HepG2 (cell line): ENCODE data around the gene TMEM156. TPM values are rescaled to one million over a fixed set of nuclear protein-coding genes. Genes with fewer than 3 reads are reported as not detected.
"Not testable (repeated sequence)": the region's sequence is repeated elsewhere in the genome, so short reads cannot be mapped to it uniquely, and the experiment has no call there.

Source experiments
- ATAC-seq: fragments of 200-7000 bp; cut with Tn5 transposase; 3 replicates; pipeline ENCODE4 v1.9.1; 2020; ENCODE audit warnings: mild to moderate bottlenecking, moderate library complexity
- BruUV-seq: library from RNA; stranded (reverse); fragments of 400-500 nt; replicated peaks from 2 replicates; lab custom pipeline; 2021; lab: Mats Ljungman, UMichigan
- CTCF ChIA-PET: fragments of 300-600 bp; formaldehyde crosslinking; extraction: SDS; loops from one replicate; lab custom pipeline; 2021; ENCODE audit warnings: low total read pairs, inconsistent platforms, low intra/inter-chr PET ratio; lab: Yijun Ruan, JAX
- POLR2A ChIA-PET: fragments of 350-600 bp; sonication (Branson Sonifier 250); formaldehyde crosslinking; loops from one replicate; lab custom pipeline; 2020; ENCODE audit warnings: antibody characterized with exemption, inconsistent platforms; lab: Yijun Ruan, JAX
- DNase-seq: peaks from one replicate; pipeline ENCODE4 v3.0.0-alpha.2; 2015; ENCODE audit warnings: low spot score
- FAIRE-seq: peaks from 3 replicates; lab custom pipeline; 2011; peaks lifted over from hg19 to GRCh38; lab: Jason Lieb, UNC
- H2AFZ ChIP-seq: one replicate; pipeline ENCODE4 v1.6.1; 2011; ENCODE audit warnings: low read length, inconsistent platforms
- H3K27ac ChIP-seq: fragments of 300-600 bp; 3 replicates; pipeline ENCODE4 v1.8.0; 2011; ENCODE audit warnings: mixed run types, mild to moderate bottlenecking, mixed read lengths, low read length, inconsistent platforms; ENCODE audit not compliant: insufficient read depth; ENCODE audit errors: extremely low read length
- H3K27me3 ChIP-seq, 2 experiments: fragments of 200-600 bp in 1 of 2; 2 replicates in 1 of 2; 3 replicates in 1 of 2; pipeline versions ENCODE4 v1.6.0 to v1.8.0; 2011; ENCODE audit warnings: low read length in 2 of 2, mild to moderate bottlenecking in 2 of 2, moderate library complexity in 2 of 2, inconsistent platforms in 1 of 2; ENCODE audit not compliant: insufficient read depth in 2 of 2, control insufficient read depth in 1 of 2
- H3K36me3 ChIP-seq, 2 experiments: fragments of 200-600 bp in 1 of 2; replicated peaks in 1 of 2; 2 replicates in 1 of 2; 3 replicates in 1 of 2; pipeline versions ENCODE4 v1.5.1 to v1.8.0; 2011; ENCODE audit warnings: low read length in 2 of 2, inconsistent platforms in 1 of 2; ENCODE audit not compliant: insufficient read depth in 2 of 2, control insufficient read depth in 1 of 2
- H3K4me1 ChIP-seq: 2 replicates; pipeline ENCODE4 v1.5.1; 2012; ENCODE audit warnings: low read length, inconsistent platforms; ENCODE audit not compliant: insufficient read depth
- H3K4me2 ChIP-seq: 2 replicates; pipeline ENCODE4 v1.6.0; 2011; ENCODE audit warnings: low read depth, low read length, inconsistent platforms
- H3K4me3 ChIP-seq, 3 experiments: fragments of 200-600 bp in 1 of 3; sonication (generic), shearing (Covaris generic) in 1 of 3; replicated peaks in 1 of 3; 2 replicates each; pipeline ENCODE4 v1.5.1; 2011 to 2016; ENCODE audit warnings: low read length in 3 of 3, inconsistent platforms in 2 of 3, low read depth in 2 of 3, mild to moderate bottlenecking in 2 of 3, control low read depth in 1 of 3, mixed read lengths in 1 of 3; ENCODE audit not compliant: insufficient read depth in 1 of 3
- H3K79me2 ChIP-seq: one replicate; pipeline ENCODE4 v1.6.1; 2011; ENCODE audit warnings: low read length, inconsistent platforms; ENCODE audit not compliant: insufficient read depth
- H3K9ac ChIP-seq: 2 replicates; pipeline ENCODE4 v1.6.0; 2011; ENCODE audit warnings: mild to moderate bottlenecking, low read depth, low read length, inconsistent platforms; ENCODE audit not compliant: insufficient read depth
- H3K9me3 ChIP-seq: 2 replicates; pipeline ENCODE4 v1.5.1; 2012; ENCODE audit warnings: mild to moderate bottlenecking, low read length
- H4K20me1 ChIP-seq: 2 replicates; pipeline ENCODE4 v1.6.0; 2011; ENCODE audit warnings: inconsistent platforms, mild to moderate bottlenecking, low read length, moderate library complexity; ENCODE audit not compliant: insufficient read depth
- KDM4B ChIP-seq: sonication (generic); formaldehyde crosslinking; IDR thresholded peaks from 2 replicates; pipeline ENCODE4 v1.4.0; 2020; ENCODE audit warnings: missing genetic modification reagents
- MED13 ChIP-seq: sonication (generic); formaldehyde crosslinking; IDR thresholded peaks from 2 replicates; pipeline ENCODE4 v1.5.0; 2020; ENCODE audit warnings: missing genetic modification reagents
- NCOA5 ChIP-seq: sonication (generic); formaldehyde crosslinking; IDR thresholded peaks from 2 replicates; pipeline ENCODE4 v1.4.0; 2020; ENCODE audit warnings: missing genetic modification reagents
- PBX2 ChIP-seq: IDR thresholded peaks from 2 replicates; pipeline ENCODE4 v1.6.1; 2016; ENCODE audit warnings: control low read depth
- ZBTB3 ChIP-seq: sonication (generic); formaldehyde crosslinking; IDR thresholded peaks from 2 replicates; pipeline ENCODE4 v1.4.0; 2020; ENCODE audit warnings: low read depth, mild to moderate bottlenecking, moderate library complexity, missing genetic modification reagents, borderline replicate concordance
- ZBTB46 ChIP-seq: sonication (generic); formaldehyde crosslinking; IDR thresholded peaks from 2 replicates; pipeline ENCODE4 v1.4.0; 2020; ENCODE audit warnings: mild to moderate bottlenecking, missing genetic modification reagents, borderline replicate concordance
- ZKSCAN5 ChIP-seq: sonication (generic); formaldehyde crosslinking; IDR thresholded peaks from 2 replicates; pipeline ENCODE4 v1.5.1; 2020; ENCODE audit warnings: mild to moderate bottlenecking, missing genetic modification reagents
- ZNF207 ChIP-seq: fragments of 450-650 bp; IDR thresholded peaks from 2 replicates; pipeline ENCODE4 v1.6.1; 2016; ENCODE audit warnings: antibody characterized with exemption, borderline replicate concordance
- ZNF367 ChIP-seq: sonication (generic); formaldehyde crosslinking; IDR thresholded peaks from 2 replicates; pipeline ENCODE4 v1.4.0; 2020; ENCODE audit warnings: missing genetic modification reagents, borderline replicate concordance
- ZNF513 ChIP-seq: sonication (generic); formaldehyde crosslinking; conservative IDR thresholded peaks from 2 replicates; pipeline ENCODE4 v1.5.0; 2020; ENCODE audit warnings: missing genetic modification reagents
- ZSCAN30 ChIP-seq: sonication (generic); formaldehyde crosslinking; IDR thresholded peaks from 2 replicates; pipeline ENCODE4 v1.5.0; 2020; ENCODE audit warnings: mild to moderate bottlenecking, missing genetic modification reagents
- WGBS: methylation state at CpG from one replicate; pipeline ENCODE4 v1.1.6; 2017; ENCODE audit warnings: low lambda C conversion rate; 5-methylcytosine and 5-hydroxymethylcytosine counted together
- in situ Hi-C: cut with HindIII; loops from 2 replicates; pipeline ENCODE4 v1.10.0; 2017; ENCODE audit warnings: low pct_unique_long_range_greater_than_20kb; ENCODE audit not compliant: extremely low pct_ligation_motif_present
- intact Hi-C: fragments of 100-400 bp; cut with micrococcal nuclease; formaldehyde crosslinking; loops from one replicate; pipeline ENCODE4 v1.10.0; 2022; ENCODE audit not compliant: unreplicated experiment
- polyA plus RNA-seq, 8 experiments: library from polyadenylated mRNA; depleted of rRNA in 3 of 8; stranded (reverse) in 7 of 8; unstranded in 1 of 8; fragments of >200 nt; fragmentation: Illumina TruSeq in 4 of 8; extraction: Trizol in 4 of 8; gene quantifications; 2 replicates each; pipeline versions ENCODE4 v1.2.1 to v1.2.3, GENCODE V29; 2011 to 2016; ENCODE audit warnings: low read depth in 4 of 8, missing spikeins in 1 of 8, mixed read lengths in 1 of 8; ENCODE audit not compliant: insufficient read depth in 1 of 8
- total RNA-seq, 5 experiments: library from RNA; depleted of rRNA; stranded (reverse); fragments of >200 nt; fragmentation: Illumina TruSeq; extraction: Trizol; gene quantifications; 2 replicates each; pipeline ENCODE4 v1.2.3, GENCODE V29; 2016; ENCODE audit warnings: low read depth in 1 of 5

Gene TMEM156
- total and polyA plus RNA-seq, 2 of the 13 experiments (the other 11 are each of a cell fraction or from before 2014, with no cell fraction given), result 1.6 TPM; not detected in 1

- peaks cover 21% of the 10 kb centered on the region for H3K4me1 ChIP-seq
- H3K4me2 ChIP-seq, FAIRE-seq, POLR2A ChIA-PET, intact Hi-C loops, H3K9me3 ChIP-seq, in situ Hi-C loops, H3K27ac ChIP-seq, H2AFZ ChIP-seq, ATAC-seq, H4K20me1 ChIP-seq, CTCF ChIA-PET, H3K27me3 ChIP-seq, BruUV-seq, H3K79me2 ChIP-seq, H3K9ac ChIP-seq, H3K4me3 ChIP-seq, DNase-seq, H3K36me3 ChIP-seq: not testable (repeated sequence)
- 87% methylated on average over 6 of the region's 6 CpGs for WGBS
Measured at GRCh38 chr4:39031590-39032020, 604 bp downstream of the TMEM156 start.

- H3K9ac ChIP-seq, result no peak overlapping the region
Measured at GRCh38 chr4:39030725-39031124, 1.5 kb downstream of the TMEM156 start.

More at GRCh38 chr4:39030725-39031124, 1.5 kb downstream of the TMEM156 start:
- TF ChIP-seq MED13 (CRISPR knock-in tag), result no peak
- TF ChIP-seq ZNF513 (CRISPR knock-in tag), result no peak
- TF ChIP-seq ZBTB46 (CRISPR knock-in tag), result no peak
- no peak for TF ChIP-seq NCOA5 (CRISPR knock-in tag)
- no peak for TF ChIP-seq ZSCAN30 (CRISPR knock-in tag)
- TF ChIP-seq KDM4B, result no peak
- no peak for TF ChIP-seq ZBTB3
- TF ChIP-seq PBX2 (CRISPR knock-in tag), result no peak
- TF ChIP-seq ZNF367 (CRISPR knock-in tag), result no peak
- TF ChIP-seq ZNF207, result no peak
- TF ChIP-seq ZKSCAN5 (CRISPR knock-in tag), result no peak
- POLR2A ChIA-PET, result no interaction called here
- ATAC-seq (no peak), DNase-seq (no peak), FAIRE-seq (no peak)
- Histone ChIP-seq H3K79me2 (no peaks in the 10 kb centered on the region), H4K20me1 (no peaks in the 10 kb centered on the region), H3K36me3 (no peaks in the 10 kb centered on the region), H3K4me2 (0 out of 2 replicates have a peak overlapping the region, but pooled peaks have one; percentile 39), H3K4me3 (no peak overlapping the region), H3K27ac (no peak overlapping the region), H3K9me3 (no peaks in the 10 kb centered on the region), H3K27me3 (no peaks in the 10 kb centered on the region), H2AFZ (no peak overlapping the region), H3K4me1 (peaks cover 14% of the 10 kb centered on the region)
- CTCF ChIA-PET, result no interaction called here
- BruUV-seq, result no TSS peak
- WGBS, result 88% methylated on average over 3 of the region's 3 CpGs
- in situ Hi-C loops, result no loop called here
- intact Hi-C loops, result no loop called here
